Umbilical cord (tissue), 2 donors: ENCODE measurements around the gene CACNA1C. TPM values are rescaled to one million over a fixed set of nuclear protein-coding genes. Genes with fewer than 3 reads are reported as not detected.

ENCODE experiments used
- DNase-seq: peaks from one replicate; pipeline ENCODE4 v3.0.0-alpha.2; 2015; ENCODE audit warnings: low spot score
- total RNA-seq: library from RNA; depleted of rRNA; stranded (reverse); fragments of >200 nt; gene quantifications from one replicate; pipeline ENCODE4 v1.2.3, GENCODE V29; 2014; ENCODE audit warnings: low replicate concordance; ENCODE audit not compliant: insufficient read depth

The CACNA1C gene
- total RNA-seq, 1 donor from 2014 or later, result 116 TPM

GRCh38 chr12:2544230-2544629, 491.4 kb downstream of the CACNA1C start:
- no peak for DNase-seq

- peak; percentile 9 for DNase-seq
These were observed 494.7 kb downstream of the CACNA1C start for GRCh38 chr12:2547273-2548044.

DNA sequence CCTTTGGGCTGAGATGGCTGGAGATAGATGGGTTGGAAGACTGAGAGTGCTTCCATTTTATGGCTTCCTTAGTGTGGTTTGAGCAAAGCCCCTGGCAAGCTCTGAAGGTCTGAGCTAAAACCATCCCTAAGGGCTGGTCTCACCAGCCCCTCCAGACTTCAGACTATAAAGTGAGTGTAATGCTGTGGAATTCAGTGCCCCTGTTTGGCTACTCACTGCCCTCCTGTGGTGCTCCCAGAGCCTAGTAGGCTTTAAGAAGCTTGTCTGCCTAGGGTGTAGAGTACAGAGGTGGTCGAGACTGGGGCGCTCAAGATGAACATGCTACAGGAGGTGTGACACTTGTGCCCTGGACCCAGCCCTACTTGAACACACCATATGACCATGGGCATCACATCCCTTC, 495.3 kb downstream of the CACNA1C start:
- no peak for DNase-seq

- peak; percentile 25 for DNase-seq
These were observed 498.0 kb downstream of the CACNA1C start for GRCh38 chr12:2550561-2551411.

DNA sequence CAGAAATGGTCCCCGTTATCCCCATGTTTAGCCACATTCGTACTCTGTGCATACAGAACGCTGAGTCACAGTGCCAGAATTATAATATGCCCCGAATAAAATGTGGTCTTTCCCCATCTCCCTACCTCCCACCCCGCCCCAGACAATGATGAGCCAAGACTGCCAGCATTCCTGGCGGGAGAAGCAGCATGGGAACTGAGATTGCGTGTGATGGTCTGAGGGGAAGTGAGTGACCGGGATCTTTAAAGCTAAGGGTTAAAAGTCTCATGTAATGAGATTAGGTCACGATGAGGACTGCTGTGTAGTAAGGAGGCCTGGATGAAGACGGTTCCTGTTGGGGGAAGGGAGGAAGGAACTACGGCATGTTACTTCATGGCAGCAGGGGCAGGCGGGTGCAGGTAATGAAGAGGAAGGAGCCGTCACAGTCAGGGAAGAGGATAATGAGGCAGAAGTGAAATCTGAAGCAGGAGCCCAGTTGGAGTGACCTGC, 498.7 kb downstream of the CACNA1C start:
- no peak for DNase-seq

DNA sequence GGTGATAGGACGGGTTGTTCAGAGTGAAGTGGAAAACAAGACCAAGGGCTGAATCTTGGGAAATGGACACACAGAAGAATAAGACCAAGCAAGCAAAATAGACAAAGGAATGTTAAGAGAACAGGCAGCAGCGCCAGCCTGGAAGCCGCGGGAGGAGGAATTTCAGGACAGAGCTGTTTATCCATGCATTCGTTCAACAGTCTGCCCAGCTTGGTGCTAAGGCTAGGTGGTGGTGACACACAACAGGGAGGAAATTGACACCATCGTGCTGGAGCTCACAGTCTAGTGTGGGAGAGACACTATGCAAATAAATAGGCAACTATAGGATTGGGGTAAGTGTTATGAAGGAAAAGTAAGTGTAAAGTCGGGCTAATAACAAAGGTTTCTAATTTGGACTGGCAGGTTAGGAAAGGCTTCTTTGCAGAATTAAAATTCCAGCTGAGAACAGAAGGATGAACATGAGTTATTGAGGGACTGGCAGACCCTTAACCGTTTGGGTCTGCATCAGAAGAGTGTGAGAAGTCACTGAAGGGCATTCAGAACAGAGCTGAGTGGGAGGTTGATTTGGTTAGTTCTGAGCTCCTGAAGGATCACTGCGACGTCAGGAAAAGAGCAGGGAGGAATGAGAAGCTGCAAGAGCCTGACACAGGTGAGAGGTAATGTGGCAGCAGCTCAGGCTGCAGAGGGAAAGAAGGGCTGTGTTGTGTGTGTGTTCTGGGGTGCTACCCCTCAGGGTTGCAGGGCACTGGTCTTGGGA, 499.4 kb downstream of the CACNA1C start:
- DNase-seq, result no peak

DNA sequence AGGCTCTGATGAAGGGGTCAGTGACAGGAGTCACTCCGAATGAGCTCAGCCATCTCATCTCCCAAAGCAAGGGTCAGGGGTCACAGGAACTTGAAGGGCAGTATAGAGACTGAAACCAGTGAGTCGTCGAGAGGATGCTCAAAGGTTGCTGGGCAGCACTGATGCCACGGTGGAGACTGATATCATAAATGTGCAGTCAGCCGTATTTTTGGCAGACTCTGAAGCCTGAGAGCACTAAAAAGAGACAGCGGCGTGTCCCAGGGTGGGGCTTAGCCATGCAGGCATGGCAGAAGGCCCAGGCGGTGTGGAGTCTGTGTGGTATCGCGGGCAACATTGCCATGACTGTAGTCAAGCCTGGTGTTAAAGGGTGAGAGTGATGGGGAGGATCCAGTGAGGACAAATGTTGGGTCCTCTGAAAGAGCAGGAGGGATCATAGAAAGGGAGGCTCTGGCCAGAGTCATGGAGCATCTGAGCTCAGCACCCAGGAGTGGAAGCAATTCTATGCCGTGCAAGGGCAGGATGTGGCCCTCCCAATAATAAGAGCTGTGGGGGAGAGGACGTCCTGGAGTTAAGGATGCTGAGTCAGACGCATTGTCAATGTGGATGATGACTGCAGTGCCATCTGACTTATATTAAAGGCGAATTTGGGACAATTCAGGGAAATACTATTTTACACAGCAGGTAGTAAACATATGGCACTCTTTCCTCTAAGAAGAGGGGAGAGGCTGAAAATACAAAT, 500.8 kb downstream of the CACNA1C start:
- DNase-seq, result no peak

DNA sequence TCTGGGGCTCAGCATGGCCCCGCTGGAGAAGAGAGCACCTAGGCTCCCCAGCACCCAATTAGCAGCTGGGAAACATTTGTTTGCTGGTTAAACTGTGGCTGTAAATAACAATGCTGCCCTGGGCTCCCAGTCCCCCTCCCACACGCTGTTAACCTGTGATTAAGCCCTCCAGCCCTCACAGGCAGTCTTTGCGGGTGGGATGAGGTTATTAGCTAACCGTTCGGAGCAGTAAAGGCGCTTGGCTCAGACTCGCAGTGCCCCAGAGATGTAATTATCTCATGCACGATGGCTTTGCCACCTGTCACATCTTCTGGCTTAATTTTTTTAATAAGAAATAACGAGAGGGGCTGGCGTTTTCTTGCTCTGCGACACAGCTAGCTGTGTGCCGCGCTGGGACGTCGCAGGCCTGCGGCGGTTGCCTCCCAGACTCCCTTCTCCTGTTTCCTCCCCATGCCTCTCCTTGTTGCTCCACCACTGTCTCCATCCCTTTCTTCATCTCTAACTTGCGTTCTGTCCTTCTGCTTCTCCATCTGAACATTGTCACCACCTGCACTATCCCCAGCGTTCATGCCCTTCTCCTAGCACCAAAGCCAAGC, 502.8 kb downstream of the CACNA1C start:
- no peak for DNase-seq

GRCh38 chr12:2557597-2557996, 504.8 kb downstream of the CACNA1C start:
- DNase-seq, result no peak

GRCh38 chr12:2559931-2560330, 507.1 kb downstream of the CACNA1C start:
- no peak for DNase-seq

- no peak for DNase-seq
These were observed 507.6 kb downstream of the CACNA1C start for GRCh38 chr12:2560356-2560755.

- DNase-seq, result no peak
These were observed 508.6 kb downstream of the CACNA1C start for GRCh38 chr12:2561367-2561766.

- DNase-seq, result no peak
These were observed 509.6 kb downstream of the CACNA1C start for GRCh38 chr12:2562400-2562799.

- DNase-seq, result no peak
These were observed 510.9 kb downstream of the CACNA1C start for GRCh38 chr12:2563709-2564108.

GRCh38 chr12:2566161-2566560, 513.4 kb downstream of the CACNA1C start:
- DNase-seq, result no peak

- DNase-seq, result no peak
These were observed 514.9 kb downstream of the CACNA1C start for GRCh38 chr12:2567711-2568110.

GRCh38 chr12:2570562-2570961, 517.8 kb downstream of the CACNA1C start:
- no peak for DNase-seq

- no peak for DNase-seq
These were observed 521.7 kb downstream of the CACNA1C start for GRCh38 chr12:2574355-2574935.

DNA sequence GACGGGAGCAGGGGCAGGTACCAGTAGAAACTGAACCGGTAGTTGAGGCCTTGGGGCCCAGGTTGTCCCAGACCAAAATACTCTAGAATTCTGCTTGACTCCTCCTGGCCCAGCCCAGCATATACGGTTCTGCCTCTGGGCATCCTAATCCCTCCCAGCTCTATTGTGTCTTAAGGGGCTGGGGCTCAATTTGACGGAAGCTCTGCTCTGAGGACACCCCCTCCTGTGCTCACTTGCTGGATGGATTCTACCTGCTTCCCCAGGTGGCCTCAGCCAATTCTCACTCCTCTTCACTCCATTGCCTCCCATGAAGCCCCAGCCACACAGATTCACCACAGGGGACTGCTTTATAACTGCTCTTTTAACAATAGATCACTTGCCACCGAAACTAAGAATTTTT, 522.5 kb downstream of the CACNA1C start:
- DNase-seq, result no peak

DNA sequence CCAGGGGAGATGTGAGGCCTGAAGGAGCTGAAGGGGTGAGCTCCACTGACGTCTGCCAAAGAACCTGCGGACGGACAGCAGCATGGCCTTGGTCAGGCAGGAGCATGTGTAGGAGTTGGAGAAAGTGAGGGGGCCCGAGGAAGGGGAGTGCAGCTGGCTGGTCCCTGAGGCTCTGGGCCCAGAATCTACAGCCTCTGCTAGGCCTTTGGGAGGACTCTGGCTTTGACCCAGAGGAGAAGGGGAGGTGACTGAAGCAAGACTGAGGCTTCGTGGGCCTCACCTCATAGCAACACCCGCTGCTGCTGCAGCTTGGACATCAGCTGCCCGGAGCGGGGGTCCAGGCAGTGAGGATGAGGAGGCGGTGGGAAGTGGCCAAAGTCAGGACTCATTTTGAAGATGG, 525.4 kb downstream of the CACNA1C start:
- no peak for DNase-seq
